HUES6 (cell line): ENCODE measurements around the gene DTX2.
"Not testable (repeated sequence)": the region's sequence is repeated elsewhere in the genome, so short reads cannot be mapped to it uniquely, and the experiment has no call there.

Experiments used
- H3K27ac ChIP-seq: 2 replicates; pipeline ENCODE4 v1.7.0; 2013; ENCODE audit warnings: low read depth, mild to moderate bottlenecking, low read length, inconsistent platforms
- H3K27me3 ChIP-seq: 2 replicates; pipeline ENCODE4 v1.6.1; 2013; ENCODE audit warnings: low read length; ENCODE audit not compliant: control insufficient read depth, insufficient read depth
- H3K36me3 ChIP-seq: 2 replicates; pipeline ENCODE4 v1.6.1; 2013; ENCODE audit warnings: low read length; ENCODE audit not compliant: control insufficient read depth, insufficient read depth
- H3K4me1 ChIP-seq: 2 replicates; pipeline ENCODE4 v1.6.1; 2013; ENCODE audit warnings: low read length; ENCODE audit not compliant: control insufficient read depth, insufficient read depth
- H3K4me3 ChIP-seq: 2 replicates; pipeline ENCODE4 v1.5.1; 2013; ENCODE audit warnings: low read depth, low read length
- H3K9ac ChIP-seq: one replicate; pipeline ENCODE4 v1.6.1; 2013; ENCODE audit warnings: mild to moderate bottlenecking, low read length
- H3K9me3 ChIP-seq: 2 replicates; pipeline ENCODE4 v1.6.1; 2013; ENCODE audit warnings: low read depth, low read length; ENCODE audit not compliant: control insufficient read depth, insufficient read depth

Gene DTX2

DNA sequence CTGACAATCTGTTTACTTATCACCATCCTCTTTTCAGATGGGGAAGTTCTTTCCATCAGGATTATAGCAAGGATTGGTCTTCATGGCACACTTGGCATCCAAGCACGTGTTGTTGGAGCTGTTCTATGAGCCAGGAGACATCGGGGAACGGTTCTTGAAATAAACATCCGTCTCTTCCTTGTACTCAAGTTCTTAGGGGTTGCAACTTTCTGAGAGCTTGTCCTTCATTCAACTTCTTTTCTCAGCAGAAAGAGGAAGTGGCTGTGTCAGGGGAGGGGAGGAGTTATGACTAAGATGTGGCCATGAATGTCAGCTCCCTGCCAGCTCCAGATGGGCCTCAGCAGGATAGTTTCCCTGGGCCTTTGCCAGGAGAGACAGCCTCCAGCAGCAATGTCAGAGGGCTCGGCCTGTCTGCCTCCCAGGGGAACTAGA, 15.9 kb upstream of the DTX2 start:
- not testable (repeated sequence) for H3K27ac ChIP-seq, H3K36me3 ChIP-seq, H3K4me3 ChIP-seq, H3K9ac ChIP-seq, H3K4me1 ChIP-seq, H3K27me3 ChIP-seq, H3K9me3 ChIP-seq

DNA sequence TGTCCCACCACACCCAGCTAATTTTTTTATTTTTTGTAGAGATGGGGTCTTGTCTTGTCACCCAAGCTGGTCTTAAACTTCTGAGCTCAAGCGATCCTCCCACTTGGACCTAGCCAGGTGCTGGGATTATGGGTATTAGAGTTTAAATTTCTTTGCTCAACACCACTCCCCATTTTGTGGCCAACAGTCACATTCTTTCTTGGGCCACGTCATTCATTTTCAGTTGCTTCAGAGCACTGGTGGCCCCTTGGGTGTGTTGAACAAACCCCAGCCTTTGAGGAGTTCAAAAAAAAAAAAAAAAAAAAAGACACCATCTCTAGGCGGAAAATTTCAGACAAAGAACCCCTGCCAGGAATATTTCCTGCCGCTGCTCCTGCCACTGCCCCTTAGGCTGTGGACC, 4.5 kb upstream of the DTX2 start:
- not testable (repeated sequence) for H3K36me3 ChIP-seq, H3K9me3 ChIP-seq, H3K4me3 ChIP-seq, H3K27me3 ChIP-seq, H3K27ac ChIP-seq, H3K4me1 ChIP-seq, H3K9ac ChIP-seq

DNA sequence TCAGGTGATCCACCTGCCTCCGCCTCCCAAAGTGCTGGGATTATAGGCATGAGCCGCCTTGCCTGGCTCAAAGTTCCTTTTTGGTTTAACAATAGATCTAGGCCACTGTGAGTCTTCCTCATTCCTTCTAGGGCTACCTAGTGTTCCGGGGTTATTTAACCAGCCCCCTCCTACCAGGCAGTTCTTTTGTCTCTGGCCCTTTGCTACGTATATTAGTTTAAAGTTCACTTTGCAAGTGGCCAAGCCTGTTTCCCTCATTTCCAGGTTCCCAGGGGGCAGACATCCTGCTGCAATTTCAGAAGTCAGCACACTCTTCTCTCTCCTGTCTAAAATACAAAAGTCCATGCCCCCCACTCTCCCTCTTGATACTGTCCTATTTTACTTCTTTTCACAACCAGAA, 3.0 kb upstream of the DTX2 start:
- not testable (repeated sequence) for H3K4me1 ChIP-seq, H3K4me3 ChIP-seq, H3K9me3 ChIP-seq, H3K27me3 ChIP-seq, H3K27ac ChIP-seq, H3K36me3 ChIP-seq, H3K9ac ChIP-seq

DNA sequence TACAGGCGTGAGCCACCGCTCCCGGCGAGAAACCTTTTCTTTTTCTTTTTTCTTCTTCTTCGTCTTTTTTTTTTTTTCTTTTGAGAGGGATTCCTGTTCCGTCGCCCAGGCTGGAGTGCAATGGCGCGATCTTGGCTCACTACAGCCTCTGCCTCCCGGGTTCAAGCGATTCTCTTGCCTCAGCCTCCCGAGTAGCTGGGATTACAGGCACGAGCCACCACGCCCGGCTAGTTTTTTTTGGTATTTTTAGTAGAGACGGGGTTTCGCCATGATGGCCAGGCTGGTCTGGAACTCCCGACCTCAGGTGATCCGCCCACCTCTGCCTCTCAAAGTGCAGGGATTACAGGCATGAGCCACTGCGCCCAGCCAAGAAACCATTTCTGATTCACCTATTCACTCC, 742 bp upstream of the DTX2 start:
- not testable (repeated sequence) for H3K27me3 ChIP-seq, H3K9me3 ChIP-seq, H3K4me3 ChIP-seq, H3K9ac ChIP-seq, H3K36me3 ChIP-seq, H3K4me1 ChIP-seq, H3K27ac ChIP-seq

DNA sequence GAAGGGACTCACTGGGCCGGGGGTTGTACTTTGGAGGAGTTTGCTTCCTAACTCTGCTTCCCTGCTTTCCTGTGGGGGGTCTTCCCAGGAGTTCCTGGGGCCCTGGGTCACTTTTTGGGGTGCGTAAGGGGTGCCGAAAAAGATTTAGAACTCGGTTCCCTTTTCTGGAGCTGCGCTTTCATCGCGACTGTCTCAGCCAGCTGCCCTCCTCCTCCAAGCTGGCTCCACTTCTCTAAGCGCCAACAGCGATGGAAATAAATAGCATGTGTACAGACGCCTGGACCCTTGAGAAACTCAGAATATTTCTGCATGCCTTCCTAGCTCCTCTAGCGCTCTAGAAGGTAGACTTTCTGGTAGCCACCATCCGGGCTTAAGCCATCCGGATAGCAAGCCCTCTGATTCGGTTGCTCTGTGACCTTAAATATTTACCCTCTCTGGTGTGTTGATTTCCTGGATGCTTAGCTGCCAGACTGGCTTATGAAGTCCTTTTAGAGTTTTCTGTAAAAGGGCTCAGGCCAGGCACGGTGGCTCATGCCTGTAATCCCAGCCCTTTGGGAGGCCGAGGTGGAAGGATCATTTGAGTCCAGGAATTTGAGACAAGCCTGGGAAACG, 868 bp downstream of the DTX2 start:
- not testable (repeated sequence) for H3K4me1 ChIP-seq, H3K9ac ChIP-seq, H3K27ac ChIP-seq, H3K36me3 ChIP-seq, H3K9me3 ChIP-seq, H3K27me3 ChIP-seq, H3K4me3 ChIP-seq

DNA sequence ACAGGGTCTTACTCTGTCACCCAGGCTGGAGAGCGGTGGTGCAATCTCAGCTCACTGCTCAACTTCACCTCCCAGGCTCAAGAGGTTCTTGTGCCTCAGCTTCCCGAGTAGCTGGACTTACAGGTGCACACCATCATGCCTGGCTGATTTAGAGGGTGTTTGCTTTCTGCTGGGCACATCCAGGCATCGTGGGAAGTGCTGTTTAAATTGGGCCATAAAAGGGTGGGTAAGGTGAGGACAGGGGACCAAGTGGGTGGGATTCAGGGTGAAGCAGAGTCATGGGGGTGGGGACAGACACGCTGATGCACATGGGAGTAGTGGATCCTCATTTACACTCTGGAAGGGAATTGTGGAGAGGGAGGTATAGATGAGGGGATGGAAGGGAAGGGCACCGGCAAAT, 3.5 kb downstream of the DTX2 start:
- H3K27ac ChIP-seq, H3K4me3 ChIP-seq, H3K36me3 ChIP-seq, H3K27me3 ChIP-seq, H3K9me3 ChIP-seq, H3K4me1 ChIP-seq, H3K9ac ChIP-seq: not testable (repeated sequence)

DNA sequence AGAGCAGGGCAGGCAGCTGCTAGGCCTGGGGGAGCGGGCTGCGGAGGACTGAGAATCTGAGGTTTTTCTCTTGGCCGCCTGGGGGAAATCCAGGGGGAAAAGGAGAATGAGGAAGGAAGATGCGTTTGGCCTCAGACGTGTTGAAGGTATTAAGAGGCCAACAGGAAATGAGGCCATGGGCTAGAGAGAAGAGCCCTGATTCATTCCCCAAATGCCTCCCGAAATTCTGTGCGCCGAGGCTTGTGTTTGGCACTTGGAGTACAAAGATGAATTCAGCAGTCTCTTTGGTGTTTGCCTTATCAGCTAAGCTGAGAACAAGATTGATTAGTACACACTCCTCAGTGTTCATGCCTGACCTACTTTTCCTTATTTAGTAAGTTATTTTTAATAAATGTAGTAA, 4.4 kb downstream of the DTX2 start:
- not testable (repeated sequence) for H3K4me3 ChIP-seq

DNA sequence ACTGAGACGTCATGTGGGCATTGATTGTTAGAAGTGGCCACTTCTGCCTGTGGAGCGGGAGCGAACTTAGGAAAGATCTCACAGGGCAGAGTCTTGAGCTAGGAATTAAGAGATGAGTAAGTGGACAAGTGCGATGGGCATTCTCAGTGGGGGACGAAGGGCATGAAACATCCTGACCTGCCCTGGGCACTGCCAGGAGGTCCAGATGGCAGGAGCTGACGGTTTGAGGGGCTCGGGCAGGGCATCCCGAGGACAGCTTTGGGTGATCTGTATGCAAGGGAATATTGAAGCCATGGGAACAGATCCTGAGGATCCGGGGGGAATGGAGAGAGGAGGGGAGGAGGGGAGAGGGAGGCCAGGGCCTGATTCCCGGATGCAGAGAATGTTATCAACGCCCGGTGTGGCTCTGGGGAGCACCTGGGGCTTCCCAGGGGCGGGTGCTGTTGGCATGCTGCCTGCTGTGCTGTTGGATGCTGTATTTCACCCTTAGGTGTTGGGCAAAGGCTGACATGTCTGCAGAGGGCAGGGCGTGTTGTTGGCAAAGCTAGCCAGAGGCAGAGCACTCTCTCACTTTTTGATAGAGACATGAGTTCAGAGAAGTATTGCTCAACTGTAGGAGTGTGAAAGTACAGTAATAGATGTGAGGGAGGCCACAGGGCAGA, 6.4 kb downstream of the DTX2 start:
- H3K27ac ChIP-seq, H3K36me3 ChIP-seq, H3K9ac ChIP-seq, H3K9me3 ChIP-seq, H3K27me3 ChIP-seq, H3K4me3 ChIP-seq, H3K4me1 ChIP-seq: not testable (repeated sequence)

More for the DNA sequence above, 4.4 kb downstream of the DTX2 start:
- H3K4me1 ChIP-seq, H3K27ac ChIP-seq, H3K9ac ChIP-seq, H3K9me3 ChIP-seq, H3K36me3 ChIP-seq, H3K27me3 ChIP-seq: not testable (repeated sequence)

DNA sequence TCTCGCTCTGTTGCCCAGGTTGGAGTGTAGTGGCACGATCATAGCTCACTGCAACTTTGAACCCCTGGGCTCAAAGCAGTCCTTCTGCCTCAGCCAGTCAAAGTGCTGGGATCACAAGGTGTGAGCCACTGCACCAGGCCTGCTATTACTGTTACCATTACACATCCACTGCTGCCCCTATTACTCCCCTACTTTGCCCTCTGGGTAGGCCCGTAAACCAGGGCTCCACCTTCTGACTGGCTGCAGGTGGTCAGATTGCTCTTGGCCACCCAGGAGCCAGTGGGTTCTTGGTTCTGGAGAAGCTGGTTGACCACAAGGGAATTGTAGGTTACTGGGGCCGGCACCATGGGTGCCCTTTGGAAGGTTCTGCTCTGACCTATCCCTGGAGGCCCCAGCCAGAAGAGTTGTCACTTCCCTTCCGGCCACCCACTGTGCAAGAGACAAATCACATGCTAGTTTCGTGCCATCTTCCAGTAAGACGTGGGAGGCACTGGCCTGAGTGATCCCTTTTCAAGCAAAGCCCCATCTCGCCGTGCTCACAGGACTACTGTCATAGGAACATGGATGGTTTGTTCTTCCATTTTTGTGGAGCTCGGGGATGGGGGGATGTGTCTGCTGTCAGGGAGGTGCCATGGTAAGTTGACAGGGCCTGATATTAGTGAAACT, 10.2 kb downstream of the DTX2 start:
- H3K27ac ChIP-seq, H3K9me3 ChIP-seq, H3K27me3 ChIP-seq, H3K36me3 ChIP-seq, H3K4me1 ChIP-seq, H3K4me3 ChIP-seq, H3K9ac ChIP-seq: not testable (repeated sequence)

DNA sequence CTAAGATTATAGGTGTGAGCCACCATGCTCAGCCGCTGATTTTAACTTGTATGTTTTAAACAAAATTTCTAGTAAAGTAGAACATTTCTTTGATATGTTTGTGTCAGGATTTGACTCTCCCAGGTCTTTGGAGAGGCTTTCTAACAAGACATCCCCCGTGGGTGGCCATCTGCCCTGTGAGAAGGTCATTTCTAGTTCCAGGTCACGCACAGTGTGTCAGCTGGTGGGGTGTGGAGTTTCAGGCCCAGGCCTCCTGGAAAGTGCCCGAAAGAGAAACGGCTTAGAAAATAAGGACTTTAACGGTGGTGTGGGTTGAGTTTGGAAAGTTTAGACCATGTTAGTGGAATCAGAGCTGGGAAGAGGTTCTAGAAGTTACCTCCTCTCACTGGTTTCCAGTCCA, 11.6 kb downstream of the DTX2 start:
- not testable (repeated sequence) for H3K36me3 ChIP-seq, H3K27me3 ChIP-seq, H3K27ac ChIP-seq

DNA sequence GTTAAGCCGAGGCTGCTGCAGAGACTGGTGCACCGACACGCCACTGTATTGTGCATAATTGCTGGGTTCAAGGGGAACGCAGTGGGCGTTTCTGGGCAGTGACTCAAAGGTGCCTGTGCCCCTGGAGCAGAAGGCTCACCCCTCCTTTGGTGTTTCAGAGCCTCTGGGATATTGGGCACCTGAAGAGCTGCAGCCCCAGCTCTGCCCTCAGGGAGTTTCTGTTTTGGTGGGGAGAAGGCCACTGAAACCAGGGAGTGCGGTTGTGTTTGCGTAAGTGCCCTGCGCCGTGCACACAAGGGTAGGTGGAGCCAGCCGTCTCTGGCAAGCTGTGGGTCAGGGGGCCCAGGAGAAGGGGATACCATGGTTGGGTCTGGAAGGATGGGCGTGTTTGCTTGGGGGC, 14.8 kb downstream of the DTX2 start:
- not testable (repeated sequence) for H3K27me3 ChIP-seq, H3K9me3 ChIP-seq, H3K9ac ChIP-seq, H3K27ac ChIP-seq, H3K36me3 ChIP-seq, H3K4me1 ChIP-seq, H3K4me3 ChIP-seq

More for the DNA sequence above, 11.6 kb downstream of the DTX2 start:
- not testable (repeated sequence) for H3K9ac ChIP-seq, H3K9me3 ChIP-seq, H3K4me1 ChIP-seq, H3K4me3 ChIP-seq
